HG03108 (cell line): ENCODE data around the gene PODNL1.
A peak's percentile ranks its signal among the peaks of the same experiment; 100 is the strongest.

ENCODE experiments used
- ATAC-seq: cut with Tn5 transposase; IDR thresholded peaks from one replicate; pipeline ENCODE4 v1.9.1; 2021; ENCODE audit warnings: moderate library complexity; ENCODE audit not compliant: unreplicated experiment

PODNL1 gene

GRCh38 chr19:13938301-13939064 lies at the start of gene PODNL1:
TSS of gene PODNL1 (minus strand) at chr19:13938417. CDS start at chr19:13938181, 236 bp downstream.
- no peak for ATAC-seq

DNA sequence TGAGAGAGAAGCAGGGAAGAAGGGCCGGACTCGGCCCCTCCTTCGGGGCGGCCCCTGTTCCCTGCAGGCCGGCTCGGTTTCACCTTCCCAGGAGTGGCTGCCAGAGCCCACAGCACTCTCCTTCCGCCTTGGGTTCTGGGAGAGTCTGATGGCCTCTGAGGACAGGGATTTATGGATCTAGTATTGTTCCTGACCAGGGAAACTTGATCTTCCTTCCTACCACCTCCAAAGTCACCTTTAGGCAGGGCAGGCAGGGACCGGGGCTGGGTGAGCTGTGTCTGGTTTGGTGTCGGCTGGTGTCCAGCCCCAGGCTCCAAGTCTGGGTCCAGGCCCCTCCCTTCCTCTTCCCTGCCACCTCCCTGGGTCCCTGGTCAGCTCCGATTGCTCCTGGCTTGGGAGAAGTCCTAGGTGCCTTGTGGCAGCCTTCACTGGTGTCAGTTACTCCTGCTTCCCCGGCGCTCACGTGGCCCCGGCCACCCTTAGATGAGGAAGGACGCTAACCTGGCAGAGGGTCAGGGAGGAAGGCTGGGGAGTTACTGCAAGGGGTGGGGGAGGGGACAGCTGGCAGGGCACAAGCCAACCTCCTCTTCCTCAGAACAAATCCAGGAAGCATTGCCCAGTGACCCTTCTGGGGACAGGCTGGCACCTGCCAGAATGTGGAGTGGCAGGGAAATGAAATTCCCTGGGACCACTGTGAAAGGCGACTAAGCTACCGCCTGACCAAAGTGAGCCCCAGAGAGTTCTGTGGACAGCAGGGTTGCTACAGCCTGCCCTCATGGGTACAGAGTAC lies 49.1 kb upstream of the PODNL1 start:
- no peak for ATAC-seq

DNA sequence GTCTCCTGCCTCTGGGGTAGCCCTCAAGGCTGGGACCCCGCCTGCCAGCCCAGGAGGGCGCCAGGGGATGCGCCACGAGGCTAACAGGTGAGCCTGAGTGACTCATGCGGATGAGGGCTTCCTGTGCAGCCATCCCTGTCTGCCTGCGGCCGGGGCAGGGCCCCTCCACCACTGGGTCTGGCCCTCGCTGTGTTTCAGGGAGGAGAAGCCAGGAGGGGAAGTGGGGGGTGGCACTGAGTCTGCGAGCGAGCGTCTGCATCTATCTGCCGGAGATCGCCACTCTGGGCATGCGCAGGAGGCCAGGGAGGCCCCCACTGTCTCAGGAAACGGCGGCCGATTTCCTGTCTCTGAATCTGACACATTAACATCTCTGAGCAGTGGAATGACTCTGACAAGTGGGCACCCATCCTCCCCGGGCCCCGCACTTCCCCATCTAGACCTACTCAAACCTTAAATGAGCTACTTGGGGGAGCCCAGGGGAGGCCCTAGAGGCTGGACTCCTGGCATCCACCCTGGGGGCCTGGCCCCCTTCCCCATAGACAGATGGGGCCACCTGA lies 48.2 kb upstream of the PODNL1 start:
- ATAC-seq = peak; percentile 72

DNA sequence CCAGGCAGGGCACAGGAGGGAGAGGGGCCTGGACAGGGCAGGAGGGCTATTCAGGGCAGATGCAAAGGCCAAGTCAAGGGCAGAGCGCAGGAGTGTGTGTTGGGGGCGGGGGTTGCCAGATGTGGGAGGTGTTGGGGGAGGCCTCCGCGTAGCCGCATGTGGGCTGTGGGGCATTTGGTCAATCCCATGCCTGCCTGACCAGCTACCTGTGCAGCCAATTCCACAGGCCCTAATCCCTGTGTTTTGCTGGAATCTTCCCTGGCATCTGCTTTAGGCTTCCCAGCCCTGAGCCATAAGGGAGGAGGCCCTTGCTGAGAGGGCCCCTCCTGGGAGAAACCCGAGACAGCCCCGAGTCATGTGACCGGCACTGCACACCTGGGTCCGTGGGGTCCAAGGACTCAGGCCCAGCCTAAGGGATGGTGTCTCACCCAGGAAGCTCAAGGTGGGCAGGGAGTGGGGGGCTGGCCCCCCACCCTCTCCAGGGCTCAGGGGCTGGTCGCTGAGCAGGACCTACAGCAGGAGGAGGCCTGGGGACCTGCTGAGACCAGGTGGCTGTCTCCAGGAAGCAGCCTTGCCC lies 47.6 kb upstream of the PODNL1 start:
- ATAC-seq = peak; percentile 7

DNA sequence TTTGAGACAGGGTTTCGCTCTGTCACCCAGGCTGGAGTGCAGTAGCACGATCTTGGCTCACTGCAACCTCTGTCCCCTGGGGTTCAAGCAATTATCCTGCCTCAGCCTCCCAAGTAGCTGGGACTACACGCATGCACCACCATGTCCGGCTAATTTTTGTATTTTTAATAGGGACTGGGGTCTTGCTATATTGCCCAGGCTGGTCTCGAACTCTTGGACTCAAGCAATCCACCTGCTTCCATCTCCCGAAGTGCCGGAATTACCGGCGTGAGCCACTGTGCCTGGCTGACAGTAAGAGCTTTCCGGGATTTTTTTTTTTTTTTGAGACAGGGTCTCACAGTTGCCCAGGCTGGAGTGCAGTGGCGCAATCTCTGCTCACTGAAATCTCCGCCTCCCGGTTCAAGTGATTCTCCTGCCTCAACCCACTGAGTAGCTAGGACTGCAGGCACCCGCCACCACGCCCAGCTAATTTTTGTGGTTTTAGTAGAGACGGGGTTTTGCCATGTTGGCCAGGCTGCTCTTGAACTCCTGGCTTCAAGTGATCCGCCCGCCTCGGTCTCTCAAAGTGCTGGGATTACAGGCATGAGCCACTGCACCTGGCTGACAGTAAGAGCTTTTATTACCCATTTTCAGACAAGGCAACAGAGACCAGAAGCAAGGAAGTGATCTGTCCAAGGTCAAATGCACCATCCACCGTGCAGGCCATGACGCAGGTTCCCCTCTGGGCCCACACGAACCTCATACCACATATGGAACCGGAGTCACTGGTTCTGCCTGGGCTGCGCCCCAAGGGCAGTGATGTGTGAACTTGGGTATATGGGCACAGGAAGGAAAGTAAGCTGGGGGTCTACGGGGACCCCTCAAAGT lies 46.9 kb upstream of the PODNL1 start:
- no peak for ATAC-seq

- no peak for ATAC-seq
These were observed 46.0 kb upstream of the PODNL1 start for GRCh38 chr19:13984186-13984585.

DNA sequence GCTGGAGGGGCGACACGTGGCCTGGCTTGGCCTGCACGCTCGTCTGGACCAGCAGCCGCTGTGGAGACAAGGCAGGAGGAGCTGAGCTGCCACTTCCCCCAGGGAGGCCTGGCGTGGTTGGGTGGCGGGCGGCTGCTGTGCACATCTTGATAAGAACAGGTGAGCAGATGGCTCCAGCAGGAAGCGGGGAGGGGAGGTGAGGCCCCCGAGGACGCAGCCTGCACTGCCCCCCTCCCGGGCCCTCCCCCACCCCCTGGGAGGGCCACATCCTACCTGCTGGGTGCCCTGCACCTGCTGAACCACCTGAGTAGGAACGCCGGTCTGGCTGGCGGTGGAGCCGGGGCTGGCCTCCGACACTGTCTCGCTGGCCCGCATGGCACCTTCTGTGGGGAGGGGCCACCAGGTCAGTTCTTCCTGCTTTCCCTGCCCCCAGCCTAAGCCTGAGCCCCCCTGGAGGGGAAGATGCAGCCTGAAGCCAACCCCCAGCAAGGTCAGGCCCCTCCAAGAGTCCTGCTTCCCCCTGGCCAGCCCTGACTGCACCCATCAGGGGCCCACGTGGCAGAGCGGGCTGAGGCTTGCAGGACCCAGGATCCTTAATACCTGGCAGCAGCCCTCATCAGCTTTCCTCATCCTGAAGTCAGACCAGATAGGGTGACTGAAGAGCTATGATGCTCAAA lies 45.1 kb upstream of the PODNL1 start:
- no peak for ATAC-seq

- ATAC-seq = no peak
These were observed 44.6 kb upstream of the PODNL1 start for GRCh38 chr19:13982773-13983172.

GRCh38 chr19:13981988-13982501 lies 43.8 kb upstream of the PODNL1 start:
- ATAC-seq = no peak

DNA sequence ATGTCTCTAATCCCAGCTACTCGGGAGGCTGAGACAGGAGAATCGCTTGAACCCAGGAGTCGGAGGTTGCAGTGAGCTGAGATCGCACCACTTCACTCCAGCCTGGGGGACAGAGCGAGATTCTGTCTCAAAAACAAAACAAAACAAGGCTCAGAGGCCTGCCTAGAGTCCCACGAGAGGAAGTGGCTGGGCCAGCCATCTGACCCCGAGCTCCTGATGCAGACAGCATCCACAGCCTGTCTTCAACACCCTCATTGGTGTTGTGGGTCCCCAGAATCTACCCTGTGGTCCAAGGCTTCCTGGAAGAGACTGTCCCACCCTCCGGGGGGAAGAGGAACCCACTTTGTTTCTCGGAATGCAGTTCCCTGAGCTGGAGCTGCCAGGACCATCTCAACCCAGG lies 43.2 kb upstream of the PODNL1 start:
- no peak for ATAC-seq

DNA sequence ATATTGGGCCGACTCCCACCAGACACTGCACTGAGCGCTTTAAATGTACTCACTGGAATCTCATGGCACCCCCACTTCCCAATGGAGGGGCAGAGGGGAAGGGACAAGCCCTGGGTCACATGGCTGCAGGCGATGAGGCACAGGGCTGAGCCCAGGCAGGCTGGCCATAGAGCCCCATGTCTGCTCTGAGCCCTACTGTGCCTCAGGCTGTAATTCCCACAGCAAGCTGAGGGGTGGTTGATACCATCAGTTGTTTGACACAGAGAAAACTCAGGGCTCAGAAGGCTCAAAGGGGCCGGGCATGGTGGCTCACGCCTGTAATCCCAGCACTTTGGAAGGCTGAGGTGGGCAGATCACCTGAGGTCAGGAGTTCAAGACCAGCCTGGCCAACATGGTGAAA lies 42.8 kb upstream of the PODNL1 start:
- no peak for ATAC-seq

DNA sequence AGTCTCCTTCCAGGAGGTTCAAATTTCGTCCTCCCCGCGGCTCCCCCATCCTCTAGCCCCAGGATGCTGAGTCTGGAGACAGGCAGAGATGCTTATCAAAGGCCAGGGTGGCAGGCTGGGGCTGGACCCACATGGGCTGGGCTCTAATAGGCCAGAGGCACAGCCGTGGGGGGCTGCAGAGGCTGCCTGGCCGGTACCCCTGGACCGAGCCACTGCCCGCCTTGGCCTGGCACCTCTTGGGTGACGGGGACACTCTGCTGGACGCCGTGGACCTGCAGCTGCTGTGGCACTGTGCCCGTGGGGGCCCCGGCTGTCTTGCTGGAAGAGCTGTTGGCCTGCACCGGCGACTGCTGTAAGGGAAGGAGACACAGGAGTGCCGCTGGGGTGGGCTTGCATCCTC lies 42.1 kb upstream of the PODNL1 start:
- ATAC-seq = no peak

GRCh38 chr19:13979686-13980085 lies 41.5 kb upstream of the PODNL1 start:
- ATAC-seq = no peak

DNA sequence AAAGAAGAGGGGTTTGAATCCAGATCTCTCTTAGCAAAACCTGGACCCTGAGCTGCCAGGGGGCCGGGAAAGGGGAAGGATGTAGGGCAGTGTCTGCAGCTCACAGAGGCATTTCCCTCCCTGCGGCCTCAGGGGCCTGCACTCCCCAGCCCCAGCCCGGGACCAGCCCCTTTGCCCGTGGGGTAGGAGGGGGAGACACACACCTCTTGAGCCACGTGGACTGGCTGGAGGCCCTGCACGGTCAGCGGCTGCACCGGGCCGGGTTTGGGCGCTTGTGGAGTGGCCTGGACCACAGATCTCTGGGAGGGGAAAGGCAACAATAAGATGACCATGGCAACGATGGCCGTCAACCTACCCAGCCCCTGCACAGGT lies 41.0 kb upstream of the PODNL1 start:
- ATAC-seq = no peak

DNA sequence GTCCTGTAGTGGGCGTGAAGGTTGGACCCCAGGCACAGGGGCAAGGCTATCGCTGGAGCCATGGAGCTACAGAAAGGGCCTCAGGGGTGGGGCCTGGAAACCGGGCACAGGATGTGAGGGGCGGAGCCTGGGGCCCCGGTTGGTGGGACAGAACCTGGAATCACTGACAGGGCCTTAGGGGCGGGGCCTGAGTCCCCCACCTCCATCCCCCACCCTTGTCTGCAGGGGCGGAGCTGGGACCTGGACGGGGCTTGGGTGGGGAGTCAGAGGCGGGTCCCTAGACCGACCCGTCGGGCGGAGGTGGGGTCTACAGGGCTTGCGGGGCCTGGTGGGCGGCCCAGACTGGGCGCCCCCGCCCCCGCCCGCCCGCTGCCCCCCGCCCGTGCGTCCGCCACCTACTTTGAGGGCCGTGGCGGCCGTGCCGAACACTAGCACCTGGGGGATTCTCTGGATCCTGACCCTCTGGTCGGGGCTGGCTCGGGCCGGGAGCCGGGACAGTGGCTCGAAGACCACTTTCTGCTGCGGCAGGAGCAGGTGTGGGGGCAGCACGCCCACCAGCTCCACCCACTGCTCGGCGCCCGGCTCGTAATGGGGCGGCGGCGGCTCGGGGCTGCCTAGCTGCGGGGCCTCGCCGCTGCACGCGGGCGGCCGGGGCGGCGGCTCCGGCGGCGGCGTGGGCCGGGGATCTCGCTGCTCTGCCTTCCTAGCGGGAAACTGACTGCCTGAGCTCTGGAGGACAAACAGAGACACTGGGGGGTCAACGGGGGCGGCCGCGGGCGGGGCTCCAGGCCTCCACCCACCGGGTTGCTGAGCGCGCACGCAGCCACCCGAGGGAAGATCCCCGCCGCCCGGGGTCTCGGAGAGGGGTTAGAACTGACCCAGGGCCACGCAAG lies 40.4 kb upstream of the PODNL1 start:
- no peak for ATAC-seq

GRCh38 chr19:13977803-13978202 lies 39.6 kb upstream of the PODNL1 start:
- ATAC-seq = no peak

DNA sequence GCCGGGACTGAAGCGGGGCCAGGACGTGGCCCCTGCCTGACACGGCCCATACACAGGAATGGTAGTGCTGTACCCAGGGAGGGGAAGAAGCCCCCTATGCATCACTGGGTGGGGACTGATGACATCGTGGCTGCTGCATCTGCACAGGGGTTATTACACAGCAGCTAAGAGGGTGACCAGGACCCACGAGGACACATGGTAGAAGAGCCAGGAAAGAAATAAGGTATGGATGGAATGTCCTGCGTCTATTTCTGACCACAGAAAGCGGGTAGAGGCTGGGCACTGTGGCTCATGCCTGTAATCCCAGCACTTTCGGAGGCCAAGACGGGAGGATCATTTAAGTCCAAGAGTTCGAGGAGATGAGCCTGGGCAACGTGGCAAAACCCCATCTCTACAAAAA lies 38.2 kb upstream of the PODNL1 start:
- no peak for ATAC-seq

GRCh38 chr19:13975870-13976269 lies 37.7 kb upstream of the PODNL1 start:
- ATAC-seq = no peak

DNA sequence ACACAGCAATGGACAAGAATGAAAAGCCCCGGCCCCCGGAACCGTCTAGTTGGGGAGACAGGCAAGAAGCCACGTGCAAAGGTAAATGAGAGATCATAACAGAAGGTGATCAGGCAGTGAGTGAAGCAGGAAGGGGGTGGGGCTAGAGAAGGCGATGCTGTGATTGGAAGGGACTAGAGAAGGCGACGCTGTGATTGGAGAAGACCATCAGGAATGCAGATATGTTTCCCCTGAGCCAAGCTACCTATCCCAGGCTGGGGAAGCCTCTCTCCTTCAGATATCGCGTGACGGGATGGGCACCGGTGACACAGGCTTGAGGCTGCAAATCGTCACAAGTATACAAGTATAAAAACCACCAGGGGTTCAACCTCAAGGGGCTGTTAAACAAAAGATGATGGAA lies 35.9 kb upstream of the PODNL1 start:
- no peak for ATAC-seq
